ENCODE measurements around the gene TBC1D23. TPM values are rescaled to one million over a fixed set of nuclear protein-coding genes. Genes with fewer than 3 reads are reported as not detected.
"Not testable (repeated sequence)": the region's sequence is repeated elsewhere in the genome, so short reads cannot be mapped to it uniquely, and the experiment has no call there.

The TBC1D23 gene
- total and polyA plus RNA-seq, 2 experiments from 2014 or later, result 27.1 to 61.9 TPM

DNA sequence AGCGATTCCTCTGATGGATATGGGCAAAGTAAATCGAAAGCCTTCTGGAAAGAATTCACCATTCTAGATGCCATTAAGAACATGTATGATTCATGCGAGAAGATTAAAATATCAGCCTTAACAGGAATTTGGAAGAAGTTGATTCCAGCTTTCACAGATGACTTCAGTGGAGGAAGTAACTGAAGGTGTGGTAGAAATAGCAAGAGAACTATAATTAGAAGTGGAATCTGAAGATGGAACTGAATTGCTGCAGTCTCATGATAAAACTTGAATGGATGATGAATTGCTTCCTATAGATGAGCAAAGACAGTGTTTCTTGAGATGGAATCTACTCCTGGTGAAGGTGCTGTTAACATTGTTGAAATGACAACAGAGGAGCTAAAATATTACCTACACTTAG lies 30.1 kb upstream of the TBC1D23 start:
- Histone ChIP-seq H3K4me3 (no peak overlapping the region), H3K27ac (no peak overlapping the region), H3K79me2 (no peaks in the 10 kb centered on the region), H3K36me3 (replicated peaks; ENCODE audit: insufficient read depth, low read depth) (no peaks in the 10 kb centered on the region), H2AFZ (no peak overlapping the region), H3K9me3 (ENCODE audit: low read depth) (no peaks in the 10 kb centered on the region), H3K9me2 (replicated peaks; ENCODE audit: insufficient read depth) (no peaks in the 10 kb centered on the region), H3K4me2 (no peak overlapping the region), H3K27me3 (no peaks in the 10 kb centered on the region), H3K4me1 (ENCODE audit: insufficient read depth) (no peaks in the 10 kb centered on the region), H4K20me1 (ENCODE audit: insufficient read depth, poor library complexity, severe bottlenecking) (no peaks in the 10 kb centered on the region)
- DNase-seq (ENCODE audit: low spot score), result no peak
- no peak for TF ChIP-seq EZH2phosphoT487 (IDR thresholded peaks at IDR 0.05; ENCODE audit: low read depth, severe bottlenecking, unreplicated experiment)
- 100% methylated on average over 3 of the region's 3 CpGs for whole genome bisulfite sequencing (ENCODE audit: low lambda C conversion rate, missing lambda C conversion rate)

DNA sequence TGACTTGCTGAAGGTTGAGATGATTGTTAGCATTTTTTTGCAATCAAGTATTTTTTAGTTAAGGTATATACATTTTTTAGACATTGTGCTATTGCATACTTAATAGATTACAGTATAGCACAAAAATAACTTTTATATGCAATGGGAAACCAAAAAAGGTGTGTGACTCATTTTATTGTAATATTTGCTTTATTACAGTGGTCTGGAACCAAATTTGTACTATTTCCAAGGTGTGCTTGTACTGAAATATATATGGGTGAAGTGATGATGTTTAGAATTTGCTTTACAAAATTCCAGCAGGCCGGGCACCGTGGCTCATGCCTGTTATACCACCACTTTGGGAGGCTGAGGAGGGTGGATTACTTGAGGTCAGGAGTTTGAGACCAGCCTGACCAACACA lies 29.1 kb upstream of the TBC1D23 start:
- H3K27me3 ChIP-seq, result no peaks in the 10 kb centered on the region
- H3K79me2 ChIP-seq, result no peaks in the 10 kb centered on the region
- H3K9me2 ChIP-seq (replicated peaks; ENCODE audit: insufficient read depth), result no peaks in the 10 kb centered on the region
- DNase-seq (ENCODE audit: low spot score), result no peak
- no peak overlapping the region for H3K4me3 ChIP-seq
- H3K4me2 ChIP-seq, result no peak overlapping the region
- H3K27ac ChIP-seq, result no peak overlapping the region
- TF ChIP-seq EZH2phosphoT487 (IDR thresholded peaks at IDR 0.05; ENCODE audit: low read depth, severe bottlenecking, unreplicated experiment) (no peak), EZH2 (IDR thresholded peaks at IDR 0.05; ENCODE audit: borderline replicate concordance) (no peak)
- TF ChIP-seq, protein P1, sequence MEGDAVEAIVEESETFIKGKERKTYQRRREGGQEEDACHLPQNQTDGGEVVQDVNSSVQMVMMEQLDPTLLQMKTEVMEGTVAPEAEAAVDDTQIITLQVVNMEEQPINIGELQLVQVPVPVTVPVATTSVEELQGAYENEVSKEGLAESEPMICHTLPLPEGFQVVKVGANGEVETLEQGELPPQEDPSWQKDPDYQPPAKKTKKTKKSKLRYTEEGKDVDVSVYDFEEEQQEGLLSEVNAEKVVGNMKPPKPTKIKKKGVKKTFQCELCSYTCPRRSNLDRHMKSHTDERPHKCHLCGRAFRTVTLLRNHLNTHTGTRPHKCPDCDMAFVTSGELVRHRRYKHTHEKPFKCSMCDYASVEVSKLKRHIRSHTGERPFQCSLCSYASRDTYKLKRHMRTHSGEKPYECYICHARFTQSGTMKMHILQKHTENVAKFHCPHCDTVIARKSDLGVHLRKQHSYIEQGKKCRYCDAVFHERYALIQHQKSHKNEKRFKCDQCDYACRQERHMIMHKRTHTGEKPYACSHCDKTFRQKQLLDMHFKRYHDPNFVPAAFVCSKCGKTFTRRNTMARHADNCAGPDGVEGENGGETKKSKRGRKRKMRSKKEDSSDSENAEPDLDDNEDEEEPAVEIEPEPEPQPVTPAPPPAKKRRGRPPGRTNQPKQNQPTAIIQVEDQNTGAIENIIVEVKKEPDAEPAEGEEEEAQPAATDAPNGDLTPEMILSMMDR (IDR thresholded peaks at IDR 0.05; ENCODE audit: poor library complexity), result no peak
- no peaks in the 10 kb centered on the region for H4K20me1 ChIP-seq (ENCODE audit: insufficient read depth, poor library complexity, severe bottlenecking)
- no peak overlapping the region for H2AFZ ChIP-seq
- WGBS (ENCODE audit: low lambda C conversion rate, missing lambda C conversion rate), result 88% methylated on average over 2 of the region's 2 CpGs
- no peaks in the 10 kb centered on the region for H3K36me3 ChIP-seq (replicated peaks; ENCODE audit: insufficient read depth, low read depth)
- H3K4me1 ChIP-seq (ENCODE audit: insufficient read depth), result no peaks in the 10 kb centered on the region
- H3K9me3 ChIP-seq (ENCODE audit: low read depth), result no peaks in the 10 kb centered on the region

DNA sequence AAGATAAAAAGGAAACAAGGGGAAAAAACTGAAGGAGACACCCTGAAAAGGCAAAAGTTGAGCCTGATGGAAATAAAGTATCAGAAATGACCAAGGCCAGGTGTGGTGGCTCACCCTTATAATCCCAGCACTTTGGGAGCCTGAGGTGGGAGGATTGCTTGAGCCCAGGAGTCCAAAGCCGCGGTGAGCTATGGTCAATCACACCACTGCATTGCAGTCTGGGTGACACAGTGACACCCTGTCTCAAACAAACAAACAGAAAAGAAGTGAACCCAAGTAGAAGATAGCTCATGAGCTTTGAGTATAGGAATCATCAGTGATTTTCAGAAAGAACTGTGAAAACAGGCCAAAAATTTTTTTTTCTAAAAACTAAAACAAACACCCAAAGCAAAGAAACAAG lies 26.4 kb upstream of the TBC1D23 start:
- Histone ChIP-seq H3K9me2 (replicated peaks; ENCODE audit: insufficient read depth) (no peaks in the 10 kb centered on the region), H4K20me1 (ENCODE audit: insufficient read depth, poor library complexity, severe bottlenecking) (no peaks in the 10 kb centered on the region), H3K4me1 (ENCODE audit: insufficient read depth) (no peaks in the 10 kb centered on the region), H3K27ac (no peak overlapping the region), H3K4me2 (no peak overlapping the region), H3K27me3 (no peaks in the 10 kb centered on the region), H2AFZ (no peak overlapping the region), H3K9me3 (ENCODE audit: low read depth) (peaks cover 4% of the 10 kb centered on the region), H3K4me3 (no peak overlapping the region), H3K79me2 (no peaks in the 10 kb centered on the region), H3K36me3 (replicated peaks; ENCODE audit: insufficient read depth, low read depth) (no peaks in the 10 kb centered on the region)
- no peak for DNase-seq (ENCODE audit: low spot score)
- WGBS (ENCODE audit: low lambda C conversion rate, missing lambda C conversion rate), result 98% methylated on average over 2 of the region's 2 CpGs
- TF ChIP-seq, protein P1 (IDR thresholded peaks at IDR 0.05; ENCODE audit: poor library complexity), result no peak
- TF ChIP-seq EZH2 (IDR thresholded peaks at IDR 0.05; ENCODE audit: borderline replicate concordance) (no peak), EZH2phosphoT487 (IDR thresholded peaks at IDR 0.05; ENCODE audit: low read depth, severe bottlenecking, unreplicated experiment) (no peak)

GRCh38 chr3:100238599-100238998 lies 22.2 kb upstream of the TBC1D23 start:
- no peaks in the 10 kb centered on the region for H3K79me2 ChIP-seq
- no peaks in the 10 kb centered on the region for H3K27me3 ChIP-seq
- peaks cover 4% of the 10 kb centered on the region for H3K9me3 ChIP-seq (ENCODE audit: low read depth)
- H4K20me1 ChIP-seq (ENCODE audit: insufficient read depth, poor library complexity, severe bottlenecking), result no peaks in the 10 kb centered on the region
- TF ChIP-seq EZH2 (IDR thresholded peaks at IDR 0.05; ENCODE audit: borderline replicate concordance), result no peak
- TF ChIP-seq EZH2phosphoT487 (IDR thresholded peaks at IDR 0.05; ENCODE audit: low read depth, severe bottlenecking, unreplicated experiment), result no peak
- TF ChIP-seq, protein P1 (IDR thresholded peaks at IDR 0.05; ENCODE audit: poor library complexity), result no peak
- DNase-seq (ENCODE audit: low spot score), result no peak
- no peak overlapping the region for H3K4me3 ChIP-seq
- H3K27ac ChIP-seq, result no peak overlapping the region
- H3K4me2 ChIP-seq, result no peak overlapping the region
- no peaks in the 10 kb centered on the region for H3K9me2 ChIP-seq (replicated peaks; ENCODE audit: insufficient read depth)
- 100% methylated on average over 1 of the region's 1 CpG for WGBS (ENCODE audit: low lambda C conversion rate, missing lambda C conversion rate)
- no peaks in the 10 kb centered on the region for H3K4me1 ChIP-seq (ENCODE audit: insufficient read depth)
- no peaks in the 10 kb centered on the region for H3K36me3 ChIP-seq (replicated peaks; ENCODE audit: insufficient read depth, low read depth)
- no peak overlapping the region for H2AFZ ChIP-seq

GRCh38 chr3:100242471-100242870 lies 18.3 kb upstream of the TBC1D23 start:
- H2AFZ ChIP-seq; H3K9me2 ChIP-seq (replicated peaks; ENCODE audit: insufficient read depth): not testable (repeated sequence)

More at GRCh38 chr3:100242471-100242870, 18.3 kb upstream of the TBC1D23 start:
- not testable (repeated sequence) for DNase-seq (ENCODE audit: low spot score); H3K27ac ChIP-seq; H3K79me2 ChIP-seq; H3K27me3 ChIP-seq; H3K4me1 ChIP-seq (ENCODE audit: insufficient read depth); H3K36me3 ChIP-seq (replicated peaks; ENCODE audit: insufficient read depth, low read depth); H3K4me3 ChIP-seq; H3K9me3 ChIP-seq (ENCODE audit: low read depth); H3K4me2 ChIP-seq; H4K20me1 ChIP-seq (ENCODE audit: insufficient read depth, poor library complexity, severe bottlenecking)
- 90% methylated on average over 1 of the region's 1 CpG for WGBS (ENCODE audit: low lambda C conversion rate, missing lambda C conversion rate)
